GM18499 (cell line): ENCODE measurements around the gene STXBP4.

Experiments used
- ATAC-seq: cut with Tn5 transposase; IDR thresholded peaks from one replicate; pipeline ENCODE4 v1.9.1; 2021; ENCODE audit warnings: moderate number of reproducible peaks; ENCODE audit not compliant: insufficient read depth, unreplicated experiment

STXBP4 gene

DNA sequence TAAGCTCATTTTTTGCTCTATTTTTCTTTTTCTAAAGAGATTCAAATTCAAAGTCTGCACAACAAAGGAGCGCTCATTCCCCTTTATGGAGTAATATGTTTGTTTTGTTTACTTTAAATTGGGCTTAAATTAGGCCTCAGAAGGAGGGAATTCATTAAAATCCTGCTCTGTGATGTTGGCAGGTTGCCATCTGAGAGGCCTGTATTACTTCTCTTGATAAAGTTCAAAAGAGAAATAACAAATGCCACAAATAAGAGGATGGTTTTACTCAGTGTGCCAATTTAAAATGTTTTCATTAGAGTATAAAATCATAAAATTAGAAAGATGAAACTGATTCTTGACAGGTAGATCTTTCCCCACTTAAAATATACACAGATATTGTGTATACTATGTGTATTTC, 241.7 kb downstream of the STXBP4 start:
- ATAC-seq, result no peak

DNA sequence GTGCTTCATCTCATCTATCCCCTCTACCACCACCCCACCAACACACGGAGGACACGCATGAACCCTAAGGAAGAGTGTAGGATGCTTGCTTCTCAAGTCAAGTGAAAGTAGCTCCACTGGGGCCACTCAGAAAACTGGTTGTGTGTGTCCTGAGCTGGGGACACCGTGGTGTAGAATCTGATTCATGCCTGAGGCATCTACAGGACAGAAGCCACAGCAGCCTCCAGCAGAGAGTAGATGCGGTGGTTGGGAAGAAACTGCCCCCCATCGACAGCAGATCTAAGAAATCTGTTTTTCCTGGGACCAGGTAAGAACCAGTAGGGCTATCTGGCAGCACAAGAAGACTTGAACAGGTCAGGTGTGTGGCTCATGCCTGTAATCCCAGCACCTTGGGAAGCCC, 244.3 kb downstream of the STXBP4 start:
- no peak for ATAC-seq

DNA sequence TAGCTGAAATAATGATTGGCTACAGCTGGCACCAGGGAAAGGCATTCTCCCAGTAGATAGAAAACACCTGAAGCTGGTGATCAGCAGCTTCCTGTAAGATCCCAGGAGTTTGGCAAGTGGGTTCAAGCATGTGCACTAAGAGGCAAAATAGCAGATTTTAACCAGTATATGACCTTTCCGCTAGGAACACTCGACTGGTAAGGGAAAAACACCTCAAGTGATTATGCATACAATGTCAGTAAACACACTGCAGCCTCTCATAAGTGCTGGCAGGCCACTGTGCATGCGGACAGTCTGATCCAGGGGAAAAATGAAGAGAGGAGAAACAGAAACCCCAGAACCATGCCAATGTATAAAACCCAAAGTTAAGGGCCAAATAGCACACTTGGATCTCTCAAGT, 247.1 kb downstream of the STXBP4 start:
- ATAC-seq, result no peak

DNA sequence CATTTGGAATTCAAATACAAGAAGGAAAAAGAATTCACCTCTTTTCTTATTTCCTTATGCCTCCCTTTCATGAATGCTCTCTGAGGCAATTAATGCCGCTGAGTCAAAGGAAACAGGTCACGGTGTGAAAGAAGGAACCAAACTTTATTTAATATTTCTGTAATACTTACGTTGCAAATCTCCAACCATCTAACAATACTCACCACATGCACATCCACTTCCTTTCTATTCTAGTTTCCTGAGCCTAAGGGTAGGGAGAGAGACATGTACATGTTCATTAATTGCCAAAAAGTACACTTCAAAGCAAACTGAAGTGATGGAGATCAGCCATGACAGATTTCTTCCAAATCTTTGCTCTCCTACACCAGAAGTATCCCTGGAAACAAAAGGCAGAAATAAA, 248.3 kb downstream of the STXBP4 start:
- ATAC-seq, result no peak

DNA sequence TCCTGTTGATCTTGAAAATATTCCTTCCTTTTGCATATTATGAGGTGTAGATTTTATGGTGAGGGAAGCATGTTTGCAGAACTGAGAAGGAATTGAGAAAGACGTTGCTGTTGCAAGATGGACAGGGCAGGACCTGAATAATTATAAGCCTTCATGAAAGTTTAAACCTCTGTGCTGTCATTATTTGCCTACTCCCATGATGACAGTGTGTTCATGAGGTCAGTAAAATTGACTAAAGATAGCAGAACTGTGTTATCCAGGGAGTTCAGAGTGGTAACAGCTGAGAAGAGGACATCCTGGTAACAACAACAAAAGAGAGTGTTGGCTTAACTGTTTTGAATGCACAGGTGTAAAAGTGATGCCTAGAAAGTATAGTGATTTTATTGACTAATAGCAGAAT, 250.9 kb downstream of the STXBP4 start:
- ATAC-seq, result no peak

DNA sequence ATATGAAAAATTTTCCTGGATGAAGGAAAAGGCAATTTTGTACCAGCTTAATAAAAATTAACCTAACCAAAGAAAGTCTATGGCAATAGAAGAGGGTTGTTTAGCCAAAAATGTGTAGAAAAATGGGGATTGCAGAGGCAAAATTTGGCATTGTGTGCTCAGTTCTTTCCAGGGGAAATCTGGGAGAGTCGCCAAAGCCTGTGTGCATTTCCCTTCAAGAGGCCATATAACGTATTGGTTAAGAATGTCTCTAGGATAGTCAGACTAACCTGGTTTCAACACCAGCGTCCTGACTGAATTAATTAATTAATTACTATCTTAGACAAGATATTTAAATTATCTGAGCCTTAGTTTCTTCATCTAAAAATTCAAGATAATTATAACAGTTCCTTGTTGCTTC, 251.4 kb downstream of the STXBP4 start:
- ATAC-seq, result no peak
